GM21367 (cell line): ENCODE measurements around the gene GABRP.
"Not testable (repeated sequence)": the region's sequence is repeated elsewhere in the genome, so short reads cannot be mapped to it uniquely, and the experiment has no call there.

Experiments
- ATAC-seq: cut with Tn5 transposase; IDR thresholded peaks from one replicate; pipeline ENCODE4 v1.9.1; 2021; ENCODE audit not compliant: unreplicated experiment

Gene GABRP

GRCh38 chr5:170791325-170791954, 7.9 kb downstream of the GABRP start:
- no peak for ATAC-seq

DNA sequence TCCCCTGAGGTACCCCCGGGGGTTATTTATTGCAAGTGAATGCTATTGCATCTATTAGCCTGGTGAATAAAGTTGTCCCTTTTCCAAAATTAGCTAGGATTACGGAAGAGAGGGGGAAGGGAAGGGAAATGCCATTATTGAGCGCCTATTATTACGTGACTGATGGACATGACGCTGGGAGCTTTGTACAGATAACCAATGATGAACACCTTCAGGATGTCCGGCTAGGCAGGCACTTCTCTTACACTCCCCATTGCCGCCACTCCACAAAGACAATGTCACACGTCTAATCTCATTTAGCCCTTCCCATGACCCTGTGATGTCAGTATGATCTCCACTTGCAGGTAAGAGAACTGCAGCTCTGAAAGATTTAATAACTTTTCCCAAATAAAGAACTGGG, 9.4 kb downstream of the GABRP start:
- ATAC-seq = no peak

DNA sequence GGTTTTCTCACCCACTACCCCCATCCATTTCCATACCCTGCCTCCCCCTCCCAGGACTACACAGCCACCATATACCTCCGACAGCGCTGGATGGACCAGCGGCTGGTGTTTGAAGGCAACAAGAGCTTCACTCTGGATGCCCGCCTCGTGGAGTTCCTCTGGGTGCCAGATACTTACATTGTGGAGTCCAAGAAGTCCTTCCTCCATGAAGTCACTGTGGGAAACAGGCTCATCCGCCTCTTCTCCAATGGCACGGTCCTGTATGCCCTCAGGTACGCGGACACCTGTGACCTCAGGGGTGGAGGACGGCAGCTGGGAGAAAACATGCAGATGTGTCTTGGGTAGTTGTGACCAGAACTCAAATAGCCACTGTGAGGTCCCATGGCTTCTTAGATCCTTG, 11.6 kb downstream of the GABRP start:
- no peak for ATAC-seq

DNA sequence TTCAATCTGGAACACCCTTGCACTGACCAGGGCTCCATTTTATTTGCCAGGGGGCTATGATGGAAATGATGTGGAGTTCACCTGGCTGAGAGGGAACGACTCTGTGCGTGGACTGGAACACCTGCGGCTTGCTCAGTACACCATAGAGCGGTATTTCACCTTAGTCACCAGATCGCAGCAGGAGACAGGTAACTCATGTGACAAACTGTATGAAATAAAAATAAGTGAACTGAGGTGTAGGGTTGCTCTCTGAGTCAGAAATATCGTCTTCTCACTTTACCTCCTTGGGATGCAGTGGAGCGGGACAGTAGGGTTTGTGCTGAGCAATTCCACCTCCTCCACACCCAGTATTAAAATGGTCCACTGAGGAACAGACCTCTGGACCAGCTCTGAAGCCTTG, 22.1 kb downstream of the GABRP start:
- ATAC-seq = no peak

DNA sequence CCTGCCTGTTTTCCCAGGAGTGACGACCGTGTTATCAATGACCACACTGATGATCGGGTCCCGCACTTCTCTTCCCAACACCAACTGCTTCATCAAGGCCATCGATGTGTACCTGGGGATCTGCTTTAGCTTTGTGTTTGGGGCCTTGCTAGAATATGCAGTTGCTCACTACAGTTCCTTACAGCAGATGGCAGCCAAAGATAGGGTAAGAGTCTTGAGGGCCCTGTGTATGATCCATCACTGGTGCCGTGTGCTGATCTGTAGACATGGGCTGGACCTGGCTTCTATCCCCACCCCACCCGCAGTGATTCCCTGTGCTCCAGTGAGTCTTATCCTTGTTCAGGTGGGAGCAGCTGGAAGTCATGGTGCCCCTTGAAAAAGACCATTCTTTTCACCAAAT, 26.0 kb downstream of the GABRP start:
- ATAC-seq = no peak

DNA sequence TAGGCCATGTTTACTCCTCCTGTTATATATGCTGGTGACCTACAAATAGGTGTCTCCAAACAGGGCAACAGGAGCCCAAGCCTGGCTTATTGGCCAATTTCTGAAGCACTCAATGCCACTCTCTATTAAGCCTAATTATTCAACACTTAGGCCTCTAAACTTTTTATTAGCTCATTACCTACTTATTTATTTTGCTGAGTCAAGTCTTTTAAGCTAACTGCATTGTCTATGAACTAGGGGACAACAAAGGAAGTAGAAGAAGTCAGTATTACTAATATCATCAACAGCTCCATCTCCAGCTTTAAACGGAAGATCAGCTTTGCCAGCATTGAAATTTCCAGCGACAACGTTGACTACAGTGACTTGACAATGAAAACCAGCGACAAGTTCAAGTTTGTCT, 28.2 kb downstream of the GABRP start:
- no peak for ATAC-seq

- no peak for ATAC-seq
These were observed 29.7 kb downstream of the GABRP start for GRCh38 chr5:170813231-170813630.

DNA sequence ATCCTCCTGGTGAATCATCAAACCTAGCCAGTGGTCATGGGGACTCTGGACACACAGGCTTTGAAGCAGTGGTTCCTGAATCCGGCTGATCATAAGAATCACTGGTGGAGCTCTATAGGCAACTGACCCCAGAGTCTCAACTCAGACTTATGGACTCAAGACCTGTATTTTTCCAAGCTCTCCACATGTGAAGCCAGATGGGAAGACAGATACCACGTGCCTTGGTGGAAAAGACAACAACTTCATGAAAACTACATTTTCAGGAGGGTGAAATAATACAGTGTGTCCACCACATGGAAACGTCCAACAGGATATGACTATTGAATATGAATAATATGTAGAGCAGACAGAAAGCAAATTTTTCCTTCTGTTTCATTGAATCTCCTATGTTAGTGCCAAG, 33.7 kb downstream of the GABRP start:
- no peak for ATAC-seq

GRCh38 chr5:170818232-170818631, 34.7 kb downstream of the GABRP start:
- ATAC-seq = no peak

DNA sequence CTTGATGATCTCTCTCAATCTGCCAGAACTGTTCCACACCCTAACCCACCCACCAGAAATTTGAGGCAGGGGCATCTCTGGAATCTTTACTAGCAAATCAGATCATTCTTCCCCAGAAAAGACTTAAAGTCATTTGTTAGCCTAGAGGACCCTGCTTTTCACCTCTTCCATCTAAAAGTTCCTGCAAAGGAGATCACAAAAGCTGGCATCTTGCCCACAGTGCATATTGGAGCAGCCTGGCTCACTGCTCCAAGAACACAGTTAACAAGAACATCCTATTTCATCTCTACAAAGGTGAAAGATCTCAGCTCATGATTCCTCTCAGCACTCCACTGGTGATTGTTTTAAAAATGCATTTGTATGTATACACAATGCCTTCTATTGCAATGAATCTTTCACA, 36.3 kb downstream of the GABRP start:
- no peak for ATAC-seq

DNA sequence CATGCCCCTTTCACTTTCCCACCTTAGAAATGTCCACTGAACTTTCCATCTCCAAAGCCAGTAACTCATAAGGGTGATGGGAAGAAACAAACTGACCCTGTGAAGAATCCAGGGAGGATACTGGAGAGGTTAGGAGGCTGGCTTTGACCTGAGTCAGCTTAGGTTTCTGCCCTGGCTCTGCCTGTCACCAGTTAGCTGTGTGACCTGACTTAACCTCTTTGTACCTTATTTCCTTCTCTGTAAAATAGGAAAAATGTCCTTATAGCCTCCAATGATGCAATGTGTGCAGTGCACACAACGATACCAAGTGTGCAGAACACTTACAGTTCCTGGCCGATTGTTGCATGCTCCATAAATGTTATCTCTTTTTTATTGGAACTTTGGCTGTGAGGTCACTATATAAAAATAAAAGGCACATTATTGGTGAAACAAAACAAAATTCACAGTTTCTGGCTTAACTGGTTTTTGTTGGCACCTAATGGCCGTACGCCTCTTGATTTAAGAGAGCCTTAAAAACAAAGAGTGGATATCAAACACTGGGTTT, 37.8 kb downstream of the GABRP start:
- ATAC-seq = no peak

DNA sequence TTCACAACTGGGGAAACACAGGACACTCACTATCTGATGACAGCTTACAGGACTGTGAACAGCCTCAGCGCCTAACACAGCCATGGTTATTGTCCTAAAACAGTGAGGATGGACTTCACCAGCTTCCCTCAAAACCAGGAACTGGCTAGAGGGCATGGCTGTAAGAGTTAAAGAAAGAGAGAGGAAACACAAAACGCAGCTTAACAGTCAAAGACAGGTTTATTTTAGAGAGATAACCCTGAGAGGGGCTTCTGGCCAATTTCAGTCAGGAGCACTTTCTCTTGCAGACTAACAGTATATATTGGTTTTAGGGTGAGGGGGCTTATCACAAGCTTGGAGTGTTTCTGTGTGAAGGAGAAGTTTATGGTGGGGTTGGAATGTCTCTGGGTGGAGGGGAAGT, 42.6 kb downstream of the GABRP start:
- no peak for ATAC-seq

- ATAC-seq = no peak
These were observed 48.7 kb downstream of the GABRP start for GRCh38 chr5:170832241-170832640.

GRCh38 chr5:170833981-170834380, 50.5 kb downstream of the GABRP start:
- ATAC-seq = not testable (repeated sequence)

DNA sequence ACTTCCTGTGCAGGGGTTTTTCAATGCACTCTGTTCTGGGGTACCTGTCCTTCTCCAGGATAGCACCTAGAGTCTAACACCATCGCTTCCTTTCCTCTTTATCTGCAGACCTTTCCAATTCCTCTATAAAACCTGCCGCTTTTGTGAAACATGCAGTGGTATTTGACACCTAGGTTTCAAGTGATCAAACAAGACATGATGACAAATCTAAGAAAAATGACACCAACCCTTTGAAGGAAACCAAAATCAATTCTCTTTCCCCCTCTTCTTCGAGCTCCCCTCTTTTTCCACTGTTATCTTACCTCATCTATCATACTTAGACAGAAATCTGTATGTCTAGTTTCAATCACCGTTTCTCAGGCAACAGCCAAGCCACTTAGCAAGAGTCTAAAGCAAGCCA, 52.7 kb downstream of the GABRP start:
- ATAC-seq = no peak

GRCh38 chr5:170843870-170844269, 60.3 kb downstream of the GABRP start:
- ATAC-seq = no peak

DNA sequence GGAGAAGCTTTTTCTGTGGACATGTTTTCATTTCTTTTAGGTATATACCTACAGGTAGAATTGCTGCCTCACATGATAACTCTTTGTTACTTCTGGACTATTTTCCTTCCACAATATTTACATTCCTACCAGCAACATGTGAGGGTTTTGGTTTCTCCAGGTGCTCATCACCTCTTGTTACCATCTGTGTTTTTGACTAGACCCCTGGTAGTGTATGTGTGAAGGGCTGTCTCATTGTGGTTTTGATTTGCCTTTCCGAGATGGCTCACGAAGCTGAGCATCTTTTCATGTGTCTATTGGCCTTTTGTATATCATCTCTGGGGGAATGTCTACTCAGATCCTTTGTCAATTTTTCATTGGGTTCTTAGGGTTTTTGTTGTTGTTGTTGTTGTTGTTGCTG, 61.1 kb downstream of the GABRP start:
- no peak for ATAC-seq

- no peak for ATAC-seq
These were observed 62.9 kb downstream of the GABRP start for GRCh38 chr5:170846416-170846815.

DNA sequence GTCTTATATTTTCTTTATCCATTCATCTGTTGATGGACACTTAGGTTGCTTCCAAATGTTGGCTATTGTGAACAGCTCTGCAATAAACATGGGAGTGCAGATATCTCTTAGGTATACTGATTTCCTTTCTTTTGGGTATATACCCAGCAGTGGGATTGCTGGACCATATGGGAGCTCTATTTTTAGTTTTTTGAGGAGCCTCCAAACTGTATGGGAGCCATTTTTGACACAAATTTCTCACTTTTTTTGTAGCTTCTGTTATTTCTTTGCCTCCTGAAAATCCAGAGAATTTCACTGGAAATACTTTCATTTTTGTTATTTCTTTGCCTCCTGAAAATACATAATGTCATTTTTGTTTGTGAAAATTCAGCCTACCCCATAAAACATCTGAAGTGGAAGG, 63.3 kb downstream of the GABRP start:
- ATAC-seq = no peak

DNA sequence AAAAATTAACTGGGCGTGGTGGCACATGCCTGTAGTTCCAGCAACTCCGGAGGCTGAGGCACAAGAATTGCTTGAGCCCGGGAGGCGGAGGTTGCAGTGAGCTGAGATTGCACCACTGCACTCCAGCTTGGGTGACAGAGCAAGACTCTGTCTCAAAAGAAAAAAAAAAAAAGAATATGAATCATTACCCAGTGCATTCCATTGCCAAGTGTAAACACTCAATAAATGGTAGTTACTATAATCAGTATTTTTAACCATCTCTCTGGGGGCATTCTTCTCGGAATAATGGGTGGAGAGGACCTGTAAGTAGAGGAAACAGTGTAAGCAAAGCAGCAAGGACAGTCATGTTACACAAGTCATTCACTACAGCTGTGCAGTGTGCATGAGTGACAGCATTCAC, 64.5 kb downstream of the GABRP start:
- ATAC-seq = no peak

DNA sequence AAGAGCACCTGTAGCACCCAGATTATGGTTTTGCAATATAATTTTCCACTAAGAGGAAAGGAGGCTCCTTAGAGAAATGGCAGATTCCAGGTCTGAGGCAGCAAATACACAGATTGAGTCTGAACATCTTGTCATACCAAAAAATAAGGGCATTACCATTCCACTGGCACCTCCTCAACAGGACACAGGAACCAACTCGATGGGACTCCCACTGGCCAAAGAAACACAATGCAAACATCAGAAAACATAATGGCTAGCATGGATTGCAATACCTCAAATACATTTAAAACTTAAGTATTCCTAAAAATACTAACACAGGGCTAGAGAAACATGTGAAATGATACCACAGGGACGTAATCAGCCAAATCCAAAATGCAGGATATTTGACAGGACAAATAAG, 65.8 kb downstream of the GABRP start:
- ATAC-seq = no peak

DNA sequence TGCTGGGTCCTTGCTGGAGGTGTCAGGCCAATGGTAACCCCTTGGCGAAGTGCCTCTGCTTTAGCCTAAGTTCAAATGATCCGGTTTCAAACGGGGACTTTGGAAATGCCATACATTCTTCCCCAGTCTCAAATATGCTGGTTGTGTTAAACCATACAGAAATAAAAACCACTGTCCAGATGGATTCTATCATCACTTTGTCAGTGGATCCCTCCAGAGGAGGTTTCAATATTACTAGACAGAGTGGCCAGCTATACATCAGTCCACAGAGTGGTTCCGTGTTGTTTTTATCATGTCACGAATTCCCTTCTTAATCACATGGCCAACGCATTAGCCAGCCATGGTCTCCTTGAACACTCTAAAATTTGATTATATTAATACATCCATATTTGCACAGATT, 71.0 kb downstream of the GABRP start:
- no peak for ATAC-seq

GRCh38 chr5:170857066-170857465, 73.5 kb downstream of the GABRP start:
- no peak for ATAC-seq
